HL-60 (cell line): ENCODE results near the gene TEX12.

Experiments
- CTCF ChIP-seq: IDR thresholded peaks from one replicate; pipeline ENCODE4 v1.5.1; 2011; ENCODE audit warnings: low read length, control low read depth, inconsistent platforms; ENCODE audit not compliant: insufficient read depth
- REST ChIP-seq: IDR thresholded peaks from 2 replicates; pipeline ENCODE4 v1.6.1; 2012; ENCODE audit warnings: low read depth; ENCODE audit not compliant: insufficient replicate concordance

GRCh38 chr11:112129656-112130055 lies 37.5 kb upstream of the TEX12 start:
- TF ChIP-seq CTCF = no peak
- TF ChIP-seq REST = no peak
